K562 (cell line): Measurements from ENCODE around the gene PRR15L. TPM values are rescaled to one million over a fixed set of nuclear protein-coding genes. Genes with fewer than 3 reads are reported as not detected.

Source experiments
- ATAC-seq: fragments of 200-7000 bp; cut with Tn5 transposase; 3 replicates; pipeline ENCODE4 v1.9.1; 2020; ENCODE audit warnings: moderate library complexity
- BruUV-seq: library from RNA; stranded (reverse); fragments of 400-500 nt; replicated peaks from 2 replicates; lab custom pipeline; 2021; lab: Mats Ljungman, UMichigan
- CTCF ChIA-PET: fragments of 300-600 bp; formaldehyde crosslinking; extraction: SDS; loops from one replicate; lab custom pipeline; 2021; ENCODE audit warnings: low intra/inter-chr PET ratio; lab: Yijun Ruan, JAX
- POLR2A ChIA-PET: fragments of 300-600, 350-650 bp; sonication (Branson Sonifier 250); formaldehyde crosslinking; extraction: SDS; loops from one replicate; lab custom pipeline; 2021; ENCODE audit warnings: antibody characterized with exemption, inconsistent platforms; lab: Yijun Ruan, JAX
- DNase-seq, 4 experiments: peaks; one replicate each; pipeline versions ENCODE4 v3.0.0 to v3.0.0-alpha.2; 2011 to 2018; ENCODE audit warnings: low spot score in 3 of 4, mixed read lengths in 3 of 4; ENCODE audit errors: extremely low read depth in 1 of 4
- FAIRE-seq: peaks from 2 replicates; lab custom pipeline; 2011; peaks lifted over from hg19 to GRCh38; lab: Jason Lieb, UNC
- H2AFZ ChIP-seq: 2 replicates; pipeline ENCODE4 v1.6.0; 2011; ENCODE audit warnings: low read depth, low read length, control low read depth, inconsistent platforms
- H3K27ac ChIP-seq: fragments of 200-600 bp; 3 replicates; pipeline ENCODE4 v1.8.0; 2011; ENCODE audit warnings: low read depth, mild to moderate bottlenecking, control low read depth, inconsistent platforms, low read length, moderate library complexity, mixed read lengths; ENCODE audit errors: extremely low read depth
- H3K27me3 ChIP-seq, 2 experiments: fragments of 300-600 bp in 1 of 2; 2 replicates in 1 of 2; 3 replicates in 1 of 2; pipeline versions ENCODE4 v1.6.0 to v1.8.0; 2011; ENCODE audit warnings: inconsistent platforms in 2 of 2, low read length in 2 of 2, mild to moderate bottlenecking in 1 of 2, mixed read lengths in 1 of 2, moderate library complexity in 1 of 2; ENCODE audit not compliant: control insufficient read depth in 2 of 2, insufficient read depth in 2 of 2
- H3K36me3 ChIP-seq: fragments of 300-600 bp; 3 replicates; pipeline ENCODE4 v1.8.0; 2011; ENCODE audit warnings: mild to moderate bottlenecking, low read length, inconsistent platforms; ENCODE audit not compliant: control insufficient read depth, insufficient read depth
- H3K4me1 ChIP-seq, 2 experiments: fragments of 200-600 bp in 1 of 2; replicated peaks in 1 of 2; 2 replicates in 1 of 2; 3 replicates in 1 of 2; pipeline versions ENCODE4 v1.5.1 to v1.8.0; 2011; ENCODE audit warnings: inconsistent platforms in 2 of 2, low read length in 2 of 2, mild to moderate bottlenecking in 1 of 2, mixed read lengths in 1 of 2, moderate library complexity in 1 of 2; ENCODE audit not compliant: control insufficient read depth in 2 of 2, insufficient read depth in 2 of 2
- H3K4me2 ChIP-seq: 2 replicates; pipeline ENCODE4 v1.6.1; 2011; ENCODE audit warnings: low read length, control low read depth, inconsistent platforms, mixed read lengths; ENCODE audit not compliant: insufficient read depth
- H3K4me3 ChIP-seq: fragments of 200-600 bp; sonication (generic), shearing (Covaris generic); 2 replicates; pipeline ENCODE4 v1.5.1; 2016; ENCODE audit warnings: control low read depth, inconsistent platforms
- H3K79me2 ChIP-seq: fragments of 200-600 bp; 3 replicates; pipeline ENCODE4 v1.8.0; 2011; ENCODE audit warnings: low read length, inconsistent platforms; ENCODE audit not compliant: control insufficient read depth, insufficient read depth
- H3K9ac ChIP-seq, 2 experiments: 2 replicates each; pipeline versions ENCODE4 v1.6.0 to v1.6.1; 2011; ENCODE audit warnings: low read depth in 2 of 2, low read length in 2 of 2, control low read depth in 1 of 2, inconsistent platforms in 1 of 2, mild to moderate bottlenecking in 1 of 2, mixed read lengths in 1 of 2; ENCODE audit not compliant: insufficient read depth in 1 of 2
- H3K9me1 ChIP-seq: one replicate; pipeline ENCODE4 v1.6.0; 2011; ENCODE audit warnings: inconsistent platforms, mild to moderate bottlenecking, low read length, moderate library complexity; ENCODE audit not compliant: control insufficient read depth, insufficient read depth
- H3K9me3 ChIP-seq: replicated peaks from 2 replicates; pipeline ENCODE4 v1.5.1; 2011; ENCODE audit warnings: low read depth, low read length, inconsistent platforms; ENCODE audit not compliant: control insufficient read depth, insufficient read depth
- H4K20me1 ChIP-seq: replicated peaks from 2 replicates; pipeline ENCODE4 v1.6.1; 2011; ENCODE audit warnings: low read length, inconsistent platforms, mixed read lengths; ENCODE audit not compliant: control insufficient read depth, insufficient read depth
- DIDO1 ChIP-seq: fragments of 450-650 bp; IDR thresholded peaks from 2 replicates; pipeline ENCODE4 v1.6.1; 2016; ENCODE audit warnings: low read depth, missing biosample characterization, missing genetic modification characterization
- FOXJ2 ChIP-seq: fragments of 200-800 bp; sonication (Bioruptor generic); IDR thresholded peaks from 2 replicates; pipeline ENCODE4 v1.6.1; 2016; ENCODE audit warnings: missing genetic modification characterization, missing compliant biosample characterization
- KDM5B ChIP-seq: fragments of 200-600 bp; sonication (generic); IDR thresholded peaks from 2 replicates; pipeline ENCODE4 v1.6.1; 2012; ENCODE audit warnings: low read depth, mild to moderate bottlenecking, moderate library complexity, low read length, control low read depth, inconsistent platforms; ENCODE audit not compliant: insufficient replicate concordance
- POLR2G ChIP-seq: fragments of 200-400 bp; formaldehyde crosslinking; IDR thresholded peaks from 2 replicates; pipeline ENCODE4 v1.6.1; 2017; ENCODE audit warnings: low read depth, mild to moderate bottlenecking, antibody characterized with exemption, low read length, moderate library complexity
- RBFOX2 ChIP-seq: fragments of 200-400 bp; formaldehyde crosslinking; IDR thresholded peaks from 2 replicates; pipeline ENCODE4 v1.6.1; 2017; ENCODE audit warnings: low read depth, mild to moderate bottlenecking, low read length, moderate library complexity
- SAFB ChIP-seq: fragments of 200-400 bp; formaldehyde crosslinking; IDR thresholded peaks from 2 replicates; pipeline ENCODE4 v1.6.1; 2017; ENCODE audit warnings: low read depth, low read length, borderline replicate concordance
- WGBS: fragments of 100-300 bp; shearing (Covaris generic); methylation state at CpG from one replicate; pipeline ENCODE4 v1.1.6; 2016; ENCODE audit warnings: low coverage, mixed read lengths; ENCODE audit not compliant: insufficient coverage; ENCODE audit errors: missing lambda C conversion rate; 5-methylcytosine and 5-hydroxymethylcytosine counted together
- in situ Hi-C: fragments of 300-500 bp; cut with MboI; formaldehyde crosslinking; loops from 4 replicates; pipeline ENCODE4 v1.15.0; 2018; ENCODE audit warnings: inconsistent platforms, mixed read lengths
- intact Hi-C: fragments of 100-400 bp; cut with micrococcal nuclease; formaldehyde crosslinking; loops from 2 replicates; pipeline ENCODE4 v1.14.2; 2022
- polyA plus RNA-seq, 8 experiments: library from polyadenylated mRNA; depleted of rRNA in 4 of 8; stranded (reverse) in 5 of 8; unstranded in 3 of 8; fragments of >200 nt; fragmentation: Nextera tagmentation in 2 of 8; fragmentation: Illumina TruSeq in 1 of 8; extraction: Ambion mirVana in 2 of 8; extraction: Trizol in 1 of 8; gene quantifications; 2 replicates each; pipeline versions ENCODE4 v1.2.1 to v1.2.3, GENCODE V29; 2011 to 2014; ENCODE audit warnings: inconsistent platforms in 1 of 8, missing spikeins in 1 of 8
- total RNA-seq, 7 experiments: library from RNA; depleted of rRNA in 6 of 7; stranded (reverse); fragments of >200 nt in 6 of 7; fragmentation: Illumina TruSeq in 2 of 7; extraction: Trizol in 2 of 7; gene quantifications; 2 replicates each; pipeline versions ENCODE4 v1.2.1 to v1.2.3, GENCODE V29; 2011 to 2021; ENCODE audit warnings: low replicate concordance in 1 of 7

Gene PRR15L
- total and polyA plus RNA-seq, 9 of the 15 experiments (the other 6 are each of a cell fraction or from before 2014, with no cell fraction given): 0.03 TPM; not detected in 8

- TF ChIP-seq FOXJ2: no peak
- TF ChIP-seq, all 486 proteins: peak for 0
- peaks cover 3% of the 10 kb centered on the region for H3K9me1 ChIP-seq
- FAIRE-seq (peak; percentile 26), DNase-seq (no peak), ATAC-seq (no peak)
- H2AFZ ChIP-seq: no peak overlapping the region
- CTCF ChIA-PET: no interaction called here
- no TSS peak for BruUV-seq
- intact Hi-C loops: no loop called here
- in situ Hi-C loops: no loop called here
- no peaks in the 10 kb centered on the region for H3K9me3 ChIP-seq
- H3K4me3 ChIP-seq: no peak overlapping the region
- POLR2A ChIA-PET: no interaction called here
- H3K27ac ChIP-seq: no peak overlapping the region
- H3K27me3 ChIP-seq: no peaks in the 10 kb centered on the region
- WGBS: 64% methylated on average over 2 of the region's 2 CpGs
- H3K4me2 ChIP-seq: no peak overlapping the region
- no peak overlapping the region for H3K9ac ChIP-seq
- H3K36me3 ChIP-seq: peaks cover 22% of the 10 kb centered on the region; the same call in 2 of the 3 replicates
- H3K4me1 ChIP-seq: no peaks in the 10 kb centered on the region
- H4K20me1 ChIP-seq: no peaks in the 10 kb centered on the region
- H3K79me2 ChIP-seq: no peaks in the 10 kb centered on the region
Observed at GRCh38 chr17:47917581-47917980, 40.1 kb downstream of the PRR15L start.

- BruUV-seq: TSS peak; percentile 46
- in situ Hi-C loops: no loop called here
- Histone ChIP-seq H3K9me1 (peaks cover 1% of the 10 kb centered on the region), H3K4me1 (no peaks in the 10 kb centered on the region), H3K4me2 (no peak overlapping the region), H3K27me3 (no peaks in the 10 kb centered on the region), H3K27ac (no peak overlapping the region), H2AFZ (no peak overlapping the region), H4K20me1 (no peaks in the 10 kb centered on the region), H3K9me3 (no peaks in the 10 kb centered on the region), H3K4me3 (no peak overlapping the region), H3K36me3 (peaks cover 22% of the 10 kb centered on the region; the same call in 2 of the 3 replicates), H3K79me2 (no peaks in the 10 kb centered on the region), H3K9ac (no peak overlapping the region; a peak in 1 of 4 replicates)
- DNase-seq (no peak), ATAC-seq (no peak), FAIRE-seq (no peak)
- intact Hi-C loops: no loop called here
- ChIA-PET POLR2A (interaction anchor here (0.7 to 1.0 kb wide), 3 partner anchors 11 to 67 kb away, joined by 3 to 4 read pairs (median 3); no protein-coding TSS in a partner anchor), CTCF (no interaction called here)
- WGBS: 82% methylated on average over 11 of the region's 19 CpGs
- TF ChIP-seq POLR2G: 0 out of 2 replicates have a peak, but pooled peaks have one; percentile 44
- no peak for TF ChIP-seq KDM5B
- TF ChIP-seq RBFOX2: 0 out of 2 replicates have a peak, but pooled peaks have one; percentile 14
- TF ChIP-seq DIDO1: no peak
- TF ChIP-seq SAFB: no peak
Observed at GRCh38 chr17:47916489-47917208, 41.0 kb downstream of the PRR15L start.
